Measurements from ENCODE around the gene CCNYL1. TPM values are rescaled to one million over a fixed set of nuclear protein-coding genes. Genes with fewer than 3 reads are reported as not detected.
"Not testable (repeated sequence)": the region's sequence is repeated elsewhere in the genome, so short reads cannot be mapped to it uniquely, and the experiment has no call there.

Gene CCNYL1
- total RNA-seq, 1 donor from 2014 or later, result 24.3 TPM

DNA sequence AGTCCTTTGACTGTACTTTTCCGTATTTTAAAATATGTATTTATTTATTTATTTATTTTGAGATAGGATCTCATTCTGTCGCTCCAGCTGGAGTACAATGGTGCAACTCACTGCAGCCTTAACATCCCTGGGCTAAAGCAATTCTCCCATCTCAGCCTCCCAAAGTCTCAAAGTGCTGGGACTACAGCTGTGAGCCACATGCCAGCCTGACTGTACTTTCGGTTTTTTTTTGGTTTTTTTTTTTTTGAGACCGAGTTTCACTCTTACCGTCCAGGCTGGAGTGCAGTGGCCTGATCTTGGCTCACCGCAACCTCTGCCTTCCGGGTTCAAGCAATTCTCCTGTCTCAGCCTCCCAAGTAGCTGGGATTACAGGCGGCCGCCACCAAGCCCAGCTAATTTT, 28.9 kb upstream of the CCNYL1 start:
- H3K27ac Mint-ChIP-seq (ENCODE audit: unreplicated experiment), result no peak overlapping the region
- TF ChIP-seq, protein P1, sequence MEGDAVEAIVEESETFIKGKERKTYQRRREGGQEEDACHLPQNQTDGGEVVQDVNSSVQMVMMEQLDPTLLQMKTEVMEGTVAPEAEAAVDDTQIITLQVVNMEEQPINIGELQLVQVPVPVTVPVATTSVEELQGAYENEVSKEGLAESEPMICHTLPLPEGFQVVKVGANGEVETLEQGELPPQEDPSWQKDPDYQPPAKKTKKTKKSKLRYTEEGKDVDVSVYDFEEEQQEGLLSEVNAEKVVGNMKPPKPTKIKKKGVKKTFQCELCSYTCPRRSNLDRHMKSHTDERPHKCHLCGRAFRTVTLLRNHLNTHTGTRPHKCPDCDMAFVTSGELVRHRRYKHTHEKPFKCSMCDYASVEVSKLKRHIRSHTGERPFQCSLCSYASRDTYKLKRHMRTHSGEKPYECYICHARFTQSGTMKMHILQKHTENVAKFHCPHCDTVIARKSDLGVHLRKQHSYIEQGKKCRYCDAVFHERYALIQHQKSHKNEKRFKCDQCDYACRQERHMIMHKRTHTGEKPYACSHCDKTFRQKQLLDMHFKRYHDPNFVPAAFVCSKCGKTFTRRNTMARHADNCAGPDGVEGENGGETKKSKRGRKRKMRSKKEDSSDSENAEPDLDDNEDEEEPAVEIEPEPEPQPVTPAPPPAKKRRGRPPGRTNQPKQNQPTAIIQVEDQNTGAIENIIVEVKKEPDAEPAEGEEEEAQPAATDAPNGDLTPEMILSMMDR (conservative IDR thresholded peaks at IDR 0.05), result no peak
- H3K27me3 Mint-ChIP-seq (ENCODE audit: low read depth), result no peaks in the 10 kb centered on the region
- no peaks in the 10 kb centered on the region for H3K9me3 Mint-ChIP-seq
- H3K36me3 Mint-ChIP-seq (ENCODE audit: low read depth), result no peaks in the 10 kb centered on the region
- no peak overlapping the region for H3K4me3 Mint-ChIP-seq
- no peaks in the 10 kb centered on the region for H3K4me1 Mint-ChIP-seq
- no peak for DNase-seq (ENCODE audit: low read depth, low spot score)

DNA sequence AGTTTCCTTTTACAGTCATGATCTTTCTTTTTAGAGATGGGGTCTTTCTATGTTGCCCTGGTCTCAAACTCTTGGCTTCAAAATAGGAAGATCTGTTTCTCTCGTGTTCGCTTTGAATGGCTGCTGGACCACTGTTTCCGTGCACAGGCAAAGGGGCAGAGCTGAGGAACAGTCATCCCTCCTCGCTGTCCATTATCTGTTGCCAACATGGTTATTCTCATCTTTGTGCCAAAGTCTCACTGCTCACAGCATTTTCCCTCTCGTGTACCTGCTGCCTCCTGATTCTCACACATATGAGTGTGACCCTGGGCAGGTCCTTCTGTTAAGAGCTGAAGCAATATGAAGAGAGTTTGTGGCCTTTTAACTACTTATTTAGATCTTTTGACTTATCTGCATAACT, 28.0 kb upstream of the CCNYL1 start:
- Mint-ChIP-seq H3K9me3 (no peaks in the 10 kb centered on the region), H3K4me3 (no peak overlapping the region), H3K27me3 (ENCODE audit: low read depth) (no peaks in the 10 kb centered on the region), H3K36me3 (ENCODE audit: low read depth) (no peaks in the 10 kb centered on the region), H3K4me1 (no peaks in the 10 kb centered on the region), H3K27ac (ENCODE audit: unreplicated experiment) (no peak overlapping the region)
- no peak for DNase-seq (ENCODE audit: low read depth, low spot score)
- TF ChIP-seq, protein P1 (conservative IDR thresholded peaks at IDR 0.05), result no peak

DNA sequence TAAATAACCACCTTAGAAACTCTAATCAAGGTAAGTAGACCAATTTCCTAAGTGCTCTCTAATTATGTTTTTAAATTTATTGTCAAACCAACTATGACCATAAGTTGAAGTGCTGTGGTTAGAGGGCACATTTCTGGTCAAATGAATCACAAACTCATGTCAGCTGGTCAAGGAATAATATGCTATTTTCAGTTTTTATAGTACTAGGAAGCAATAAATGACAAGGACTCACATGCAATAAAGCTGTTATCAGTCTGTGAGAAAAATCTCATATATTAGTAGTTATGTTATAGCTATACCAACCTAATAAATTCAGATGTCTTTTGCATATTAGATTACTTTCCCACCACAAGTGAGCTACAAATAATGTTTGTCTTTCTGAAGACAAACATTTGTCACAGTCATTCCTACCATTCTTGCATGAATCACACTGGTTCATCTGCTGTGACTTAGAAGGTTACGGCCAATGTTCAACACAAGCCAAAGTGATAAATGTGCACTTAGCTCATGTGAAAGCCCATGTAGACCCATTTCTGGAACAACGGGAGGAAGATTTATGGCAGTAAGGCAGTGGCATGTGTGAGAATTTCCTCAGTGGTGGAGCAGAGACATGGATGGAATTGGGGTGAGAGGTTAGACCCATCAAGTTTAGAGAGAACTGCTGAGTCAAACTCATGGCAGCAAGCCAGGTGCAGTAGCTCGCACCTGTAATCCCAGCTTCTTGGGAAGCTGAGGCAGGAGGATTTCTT, 27.4 kb upstream of the CCNYL1 start:
- Mint-ChIP-seq H3K4me1 (no peaks in the 10 kb centered on the region), H3K36me3 (ENCODE audit: low read depth) (no peaks in the 10 kb centered on the region), H3K4me3 (no peak overlapping the region), H3K27ac (ENCODE audit: unreplicated experiment) (no peak overlapping the region), H3K27me3 (ENCODE audit: low read depth) (no peaks in the 10 kb centered on the region), H3K9me3 (no peaks in the 10 kb centered on the region)
- DNase-seq (ENCODE audit: low read depth, low spot score), result no peak
- TF ChIP-seq, protein P1 (conservative IDR thresholded peaks at IDR 0.05), result no peak

DNA sequence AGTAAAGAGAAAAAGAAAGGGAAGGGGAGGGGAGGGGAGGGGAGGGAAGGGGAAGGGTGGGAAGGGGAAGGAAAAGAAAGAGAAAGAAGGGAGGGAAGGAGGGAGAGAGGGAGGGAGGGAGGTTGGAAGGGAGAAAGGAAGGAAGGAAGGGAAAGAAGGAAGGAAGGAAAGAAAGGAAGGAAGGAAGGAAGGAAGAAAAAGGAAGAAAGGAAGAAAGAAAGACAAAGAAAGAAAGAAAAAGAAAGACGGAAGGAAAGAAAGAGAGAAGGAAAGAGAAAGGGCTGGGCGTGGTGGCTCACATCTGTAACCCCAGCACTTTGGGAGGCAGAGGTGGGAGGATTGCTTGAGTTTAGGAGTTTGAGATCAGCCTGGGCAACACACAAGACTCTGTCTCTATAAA, 24.6 kb upstream of the CCNYL1 start:
- Mint-ChIP-seq H3K36me3 (ENCODE audit: low read depth) (no peaks in the 10 kb centered on the region), H3K4me1 (no peaks in the 10 kb centered on the region), H3K27ac (ENCODE audit: unreplicated experiment) (no peak overlapping the region), H3K4me3 (no peak overlapping the region), H3K27me3 (ENCODE audit: low read depth) (no peaks in the 10 kb centered on the region), H3K9me3 (no peaks in the 10 kb centered on the region)
- DNase-seq (ENCODE audit: low read depth, low spot score), result no peak
- TF ChIP-seq, protein P1 (conservative IDR thresholded peaks at IDR 0.05), result no peak

DNA sequence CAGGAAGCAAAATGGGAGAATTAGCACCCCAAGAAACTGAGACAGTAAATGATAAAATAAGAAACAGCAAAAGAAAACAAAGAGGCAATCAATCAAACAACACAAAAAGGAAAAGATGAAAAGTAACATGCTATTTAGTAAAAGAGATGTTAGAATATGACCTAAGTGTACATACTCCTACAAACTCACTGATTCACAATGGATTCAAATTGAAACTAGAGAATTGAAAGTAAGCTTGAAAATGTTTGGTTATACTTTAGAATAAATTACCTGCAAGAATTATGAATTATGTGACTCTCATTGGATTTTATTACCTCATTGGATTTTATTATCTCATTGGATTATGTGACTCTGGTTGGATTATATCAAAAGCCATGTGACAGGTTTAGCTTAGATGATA, 22.8 kb upstream of the CCNYL1 start:
- Mint-ChIP-seq H3K36me3 (ENCODE audit: low read depth) (no peaks in the 10 kb centered on the region), H3K9me3 (no peaks in the 10 kb centered on the region), H3K4me1 (peaks cover 4% of the 10 kb centered on the region), H3K27ac (ENCODE audit: unreplicated experiment) (no peak overlapping the region), H3K4me3 (no peak overlapping the region), H3K27me3 (ENCODE audit: low read depth) (no peaks in the 10 kb centered on the region)
- no peak for DNase-seq (ENCODE audit: low read depth, low spot score)
- TF ChIP-seq, protein P1 (conservative IDR thresholded peaks at IDR 0.05), result no peak

DNA sequence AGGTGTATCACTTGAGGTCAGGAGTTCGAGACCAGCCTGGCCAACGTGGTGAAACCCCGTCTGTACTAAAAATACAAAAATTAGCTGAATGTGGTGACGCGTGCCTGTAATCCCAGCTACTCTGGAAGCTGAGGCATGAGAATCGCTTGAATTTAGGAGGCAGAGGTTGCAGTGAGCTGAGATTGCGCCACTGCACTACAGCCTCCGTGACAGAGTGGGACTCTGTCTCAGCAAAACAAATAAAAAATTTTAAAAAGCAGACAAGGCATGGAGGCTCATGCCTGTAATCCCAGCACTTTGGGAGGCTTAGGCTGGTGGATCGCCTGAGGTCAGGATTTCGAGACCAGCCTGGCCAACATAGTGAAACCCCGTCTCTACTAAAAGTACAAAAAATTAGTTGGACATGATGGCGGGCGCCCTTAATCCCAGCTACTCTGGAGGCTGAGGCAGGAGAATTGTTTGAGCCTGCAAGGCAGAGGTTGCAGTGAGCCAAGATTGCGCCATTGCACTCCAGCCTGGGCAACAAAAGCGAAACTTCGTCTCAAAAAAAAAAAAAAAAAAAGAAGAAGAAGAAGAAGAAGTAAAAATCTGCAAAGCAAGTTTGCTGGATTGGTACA, 20.5 kb upstream of the CCNYL1 start:
- not testable (repeated sequence) for H3K4me1 Mint-ChIP-seq; H3K27ac Mint-ChIP-seq (ENCODE audit: unreplicated experiment); H3K4me3 Mint-ChIP-seq; H3K9me3 Mint-ChIP-seq; H3K27me3 Mint-ChIP-seq (ENCODE audit: low read depth); DNase-seq (ENCODE audit: low read depth, low spot score); H3K36me3 Mint-ChIP-seq (ENCODE audit: low read depth)
